ELR (cell line): ENCODE results near the gene KCNQ1.
A peak's percentile ranks its signal among the peaks of the same experiment; 100 is the strongest.

Experiments used
- DNase-seq: peaks from one replicate; pipeline ENCODE4 v3.0.0-alpha.2; 2015; ENCODE audit warnings: low read depth

KCNQ1 gene

GRCh38 chr11:2522631-2523255, 77.9 kb downstream of the KCNQ1 start:
- no peak for DNase-seq

GRCh38 chr11:2523821-2524391, 79.1 kb downstream of the KCNQ1 start:
- DNase-seq: no peak

GRCh38 chr11:2524446-2525165, 79.8 kb downstream of the KCNQ1 start:
- DNase-seq: no peak

- DNase-seq: no peak
Measured at GRCh38 chr11:2525166-2525861, 80.5 kb downstream of the KCNQ1 start.

GRCh38 chr11:2525941-2526807, 81.4 kb downstream of the KCNQ1 start:
- no peak for DNase-seq

- no peak for DNase-seq
Measured at GRCh38 chr11:2526808-2527381, 82.1 kb downstream of the KCNQ1 start.

GRCh38 chr11:2527621-2528291, 82.9 kb downstream of the KCNQ1 start:
- no peak for DNase-seq

GRCh38 chr11:2528301-2529050, 83.7 kb downstream of the KCNQ1 start:
- DNase-seq: no peak

- no peak for DNase-seq
Measured at GRCh38 chr11:2529173-2529572, 84.4 kb downstream of the KCNQ1 start.

- DNase-seq: no peak
Measured at GRCh38 chr11:2529636-2530035, 84.8 kb downstream of the KCNQ1 start.

- no peak for DNase-seq
Measured at GRCh38 chr11:2530131-2530854, 85.5 kb downstream of the KCNQ1 start.

GRCh38 chr11:2530855-2531200, 86.0 kb downstream of the KCNQ1 start:
- DNase-seq: no peak

GRCh38 chr11:2531277-2531986, 86.6 kb downstream of the KCNQ1 start:
- peak; percentile 63 for DNase-seq

GRCh38 chr11:2531987-2532703, 87.3 kb downstream of the KCNQ1 start:
- DNase-seq: no peak

GRCh38 chr11:2532704-2533586, 88.1 kb downstream of the KCNQ1 start:
- DNase-seq: peak; percentile 94

GRCh38 chr11:2533587-2534133, 88.9 kb downstream of the KCNQ1 start:
- peak; percentile 97 for DNase-seq
